OCI-LY1 (cell line): ENCODE data around the gene DOCK1.

Experiments used
- H2AFZ ChIP-seq: fragments of 200-600 bp; sonication (generic), shearing (Covaris generic); 2 replicates; pipeline ENCODE4 v1.6.0; 2014; ENCODE audit warnings: antibody characterized with exemption, mild to moderate bottlenecking, low read length
- H3F3A ChIP-seq: fragments of 200-600 bp; sonication (generic), shearing (Covaris generic); 2 replicates; pipeline ENCODE4 v1.6.0; 2014; ENCODE audit warnings: mild to moderate bottlenecking, antibody characterized with exemption, low read length, moderate library complexity; ENCODE audit not compliant: insufficient read depth
- H3K27ac ChIP-seq: fragments of 200-600 bp; sonication (generic); 2 replicates; pipeline ENCODE4 v1.5.1; 2014; ENCODE audit warnings: low read length, mixed run types, mild to moderate bottlenecking, low read depth; ENCODE audit not compliant: poor library complexity, severe bottlenecking
- H3K27me3 ChIP-seq: fragments of 200-600 bp; sonication (generic); 2 replicates; pipeline ENCODE4 v1.6.0; 2014; ENCODE audit warnings: antibody characterized with exemption, mild to moderate bottlenecking, low read length, moderate library complexity; ENCODE audit not compliant: insufficient read depth
- H3K36me3 ChIP-seq: fragments of 200-600 bp; sonication (generic); 2 replicates; pipeline ENCODE4 v1.6.1; 2014; ENCODE audit warnings: mild to moderate bottlenecking, antibody characterized with exemption, low read length, moderate library complexity, mixed read lengths; ENCODE audit not compliant: insufficient read depth
- H3K4me1 ChIP-seq: fragments of 200-600 bp; sonication (generic); 2 replicates; pipeline ENCODE4 v1.5.1; 2014; ENCODE audit warnings: mild to moderate bottlenecking, low read length, moderate library complexity; ENCODE audit not compliant: insufficient read depth, severe bottlenecking
- H3K4me2 ChIP-seq: fragments of 200-600 bp; sonication (generic), shearing (Covaris generic); 2 replicates; pipeline ENCODE4 v1.6.1; 2014; ENCODE audit warnings: low read length
- H3K4me3 ChIP-seq: fragments of 200-600 bp; sonication (generic); 2 replicates; pipeline ENCODE4 v1.5.1; 2014; ENCODE audit warnings: low read length, low read depth, mild to moderate bottlenecking, mixed read lengths; ENCODE audit not compliant: poor library complexity, severe bottlenecking
- H3K79me2 ChIP-seq: fragments of 200-600 bp; shearing (Covaris generic); 2 replicates; pipeline ENCODE4 v1.6.1; 2016; ENCODE audit warnings: mixed run types, low read length, mixed read lengths; ENCODE audit not compliant: insufficient read depth
- H3K9ac ChIP-seq: fragments of 200-600 bp; sonication (generic), shearing (Covaris generic); 2 replicates; pipeline ENCODE4 v1.6.1; 2014; ENCODE audit warnings: mild to moderate bottlenecking, low read length, mixed read lengths
- H3K9me2 ChIP-seq: fragments of 200-600 bp; sonication (generic), shearing (Covaris generic); 2 replicates; pipeline ENCODE4 v1.6.1; 2014; ENCODE audit warnings: low read depth, mild to moderate bottlenecking, low read length, mixed read lengths
- H3K9me3 ChIP-seq: fragments of 200-600 bp; shearing (Covaris generic); 2 replicates; pipeline ENCODE4 v1.6.1; 2014; ENCODE audit warnings: low read length, mixed read lengths
- H4K20me1 ChIP-seq: fragments of 200-600 bp; sonication (generic), shearing (Covaris generic); 2 replicates; pipeline ENCODE4 v1.6.0; 2016; ENCODE audit warnings: mild to moderate bottlenecking, low read length; ENCODE audit not compliant: insufficient read depth
- EZH2 ChIP-seq: fragments of 200-600 bp; sonication (generic), shearing (Covaris generic); IDR thresholded peaks from 2 replicates; pipeline ENCODE4 v1.8.0; 2017; ENCODE audit warnings: borderline replicate concordance, mixed run types, mild to moderate bottlenecking, antibody characterized with exemption, low read length, moderate library complexity, mixed read lengths
- TF ChIP-seq, protein P1 (sequence below): fragments of 200-600 bp; sonication (generic), shearing (Covaris generic); IDR thresholded peaks from 2 replicates; pipeline ENCODE4 v1.5.1; 2017; ENCODE audit warnings: mild to moderate bottlenecking, antibody characterized with exemption, low read length, moderate library complexity, mixed read lengths

DOCK1 gene

DNA sequence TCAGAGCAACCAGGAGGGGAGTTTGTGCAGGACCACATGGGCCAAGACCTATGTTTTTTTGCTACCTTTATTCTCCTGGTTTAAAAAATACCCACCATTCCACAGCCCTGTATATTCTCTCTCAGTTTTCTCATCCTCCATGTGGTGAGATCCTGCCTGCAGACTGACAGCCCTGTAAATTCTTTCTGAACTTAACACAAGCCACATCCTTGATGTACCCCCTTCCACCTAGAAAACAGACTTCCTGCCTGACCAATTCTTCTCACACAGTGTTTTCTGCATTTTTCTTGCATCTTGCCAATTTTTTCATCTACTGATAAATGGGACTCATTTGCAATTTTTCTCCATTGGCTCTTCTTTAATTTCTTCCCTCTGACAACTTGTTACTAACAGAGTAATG, 212.8 kb downstream of the DOCK1 start:
- no peak overlapping the region for H3K9ac ChIP-seq
- TF ChIP-seq, protein P1, sequence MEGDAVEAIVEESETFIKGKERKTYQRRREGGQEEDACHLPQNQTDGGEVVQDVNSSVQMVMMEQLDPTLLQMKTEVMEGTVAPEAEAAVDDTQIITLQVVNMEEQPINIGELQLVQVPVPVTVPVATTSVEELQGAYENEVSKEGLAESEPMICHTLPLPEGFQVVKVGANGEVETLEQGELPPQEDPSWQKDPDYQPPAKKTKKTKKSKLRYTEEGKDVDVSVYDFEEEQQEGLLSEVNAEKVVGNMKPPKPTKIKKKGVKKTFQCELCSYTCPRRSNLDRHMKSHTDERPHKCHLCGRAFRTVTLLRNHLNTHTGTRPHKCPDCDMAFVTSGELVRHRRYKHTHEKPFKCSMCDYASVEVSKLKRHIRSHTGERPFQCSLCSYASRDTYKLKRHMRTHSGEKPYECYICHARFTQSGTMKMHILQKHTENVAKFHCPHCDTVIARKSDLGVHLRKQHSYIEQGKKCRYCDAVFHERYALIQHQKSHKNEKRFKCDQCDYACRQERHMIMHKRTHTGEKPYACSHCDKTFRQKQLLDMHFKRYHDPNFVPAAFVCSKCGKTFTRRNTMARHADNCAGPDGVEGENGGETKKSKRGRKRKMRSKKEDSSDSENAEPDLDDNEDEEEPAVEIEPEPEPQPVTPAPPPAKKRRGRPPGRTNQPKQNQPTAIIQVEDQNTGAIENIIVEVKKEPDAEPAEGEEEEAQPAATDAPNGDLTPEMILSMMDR: no peak
- TF ChIP-seq EZH2: no peak

DNA sequence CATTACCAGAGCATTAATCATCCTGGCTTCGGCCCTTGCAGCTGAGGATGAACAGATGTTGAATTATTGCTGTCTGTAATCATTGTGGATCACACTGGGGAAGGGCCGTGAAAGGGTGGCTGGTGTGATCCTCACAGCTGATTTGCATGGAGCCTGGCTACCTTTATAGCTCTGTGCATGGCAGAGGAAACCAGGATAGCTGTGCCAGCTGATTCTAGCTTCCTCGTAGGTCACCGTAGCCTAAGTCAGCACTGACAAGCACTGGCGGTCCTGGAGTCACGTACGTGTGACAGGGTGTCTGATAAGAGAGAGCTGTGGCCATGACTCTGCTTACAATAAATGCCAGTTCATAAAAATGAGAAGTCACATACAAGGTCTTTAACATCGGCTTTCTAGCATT, 214.7 kb downstream of the DOCK1 start:
- Histone ChIP-seq H3K36me3 (no peaks in the 10 kb centered on the region), H3K9ac (no peak overlapping the region), H4K20me1 (no peaks in the 10 kb centered on the region), H3K4me1 (no peaks in the 10 kb centered on the region), H3K27ac (no peak overlapping the region), H3K9me2 (no peaks in the 10 kb centered on the region), H2AFZ (no peak overlapping the region), H3K79me2 (no peaks in the 10 kb centered on the region), H3K9me3 (no peaks in the 10 kb centered on the region), H3K27me3 (no peaks in the 10 kb centered on the region), H3F3A (no peaks in the 10 kb centered on the region), H3K4me3 (no peak overlapping the region), H3K4me2 (no peak overlapping the region)
- TF ChIP-seq, protein P1: no peak
- TF ChIP-seq EZH2: no peak

More for the DNA sequence above, 212.8 kb downstream of the DOCK1 start:
- Histone ChIP-seq H3K9me3 (no peaks in the 10 kb centered on the region), H3K27me3 (no peaks in the 10 kb centered on the region), H2AFZ (no peak overlapping the region), H3K27ac (no peak overlapping the region), H3K4me1 (no peaks in the 10 kb centered on the region), H3K4me2 (no peak overlapping the region), H3K9me2 (no peaks in the 10 kb centered on the region), H4K20me1 (no peaks in the 10 kb centered on the region), H3K36me3 (no peaks in the 10 kb centered on the region), H3F3A (no peaks in the 10 kb centered on the region), H3K4me3 (no peak overlapping the region), H3K79me2 (no peaks in the 10 kb centered on the region)

DNA sequence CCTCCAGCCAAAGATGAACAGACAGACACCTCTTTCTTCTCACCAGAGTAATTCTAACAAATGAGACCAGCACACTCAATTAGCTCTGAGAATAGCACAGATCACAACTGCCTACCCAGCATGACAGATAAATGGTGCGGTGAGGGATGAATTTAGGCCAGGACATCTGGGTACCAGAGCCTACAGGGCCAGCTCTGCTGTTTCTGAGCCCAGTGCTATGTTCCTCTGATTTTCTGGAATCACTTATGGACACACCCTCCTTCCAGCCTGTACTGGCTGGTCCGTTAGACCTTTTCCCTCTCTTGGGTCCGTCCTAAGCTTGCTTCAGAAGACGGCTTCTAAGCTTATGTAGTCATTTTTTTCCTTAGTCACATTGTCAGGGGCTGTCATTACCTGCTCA, 217.6 kb downstream of the DOCK1 start:
- H3K27ac ChIP-seq: no peak overlapping the region

More for the DNA sequence above, 217.6 kb downstream of the DOCK1 start:
- H2AFZ ChIP-seq: no peak overlapping the region
- H3K36me3 ChIP-seq: no peaks in the 10 kb centered on the region
- no peaks in the 10 kb centered on the region for H3K79me2 ChIP-seq
- H3F3A ChIP-seq: no peaks in the 10 kb centered on the region
- no peaks in the 10 kb centered on the region for H4K20me1 ChIP-seq
- no peaks in the 10 kb centered on the region for H3K9me3 ChIP-seq
- H3K27me3 ChIP-seq: no peaks in the 10 kb centered on the region
- TF ChIP-seq, protein P1: no peak
- TF ChIP-seq EZH2: no peak
- H3K9ac ChIP-seq: no peak overlapping the region
- H3K4me1 ChIP-seq: no peaks in the 10 kb centered on the region
- H3K9me2 ChIP-seq: no peaks in the 10 kb centered on the region
- H3K4me3 ChIP-seq: no peak overlapping the region
- H3K4me2 ChIP-seq: no peak overlapping the region
